B cell (primary cell): ENCODE results near the gene LRRC25. TPM values are rescaled to one million over a fixed set of nuclear protein-coding genes. Genes with fewer than 3 reads are reported as not detected.

Experiments used
- ATAC-seq: fragments of 200-7000 bp; cut with Tn5 transposase; one replicate; pipeline ENCODE4 v1.10.0; 2021; ENCODE audit warnings: low read depth, mild to moderate bottlenecking, moderate number of reproducible peaks, moderate library complexity
- CTCF ChIA-PET: fragments of 350-600 bp; sonication (Branson Sonifier 250); formaldehyde crosslinking; loops from one replicate; lab custom pipeline; 2021; ENCODE audit warnings: antibody characterized with exemption, inconsistent platforms; lab: Charles Lee
- POLR2A ChIA-PET: fragments of 350-600 bp; sonication (Branson Sonifier 250); formaldehyde crosslinking; loops from one replicate; lab custom pipeline; 2021; ENCODE audit warnings: antibody characterized with exemption; lab: Charles Lee
- DNase-seq: peaks from one replicate; pipeline ENCODE4 v3.0.0; 2013
- H2AFZ ChIP-seq: 2 replicates; pipeline ENCODE4 v1.6.1; 2012; ENCODE audit warnings: mild to moderate bottlenecking, low read depth, low read length; ENCODE audit not compliant: insufficient read depth, poor library complexity, severe bottlenecking
- H3K27ac ChIP-seq, 2 donors: 1 replicate in 1 of 2; 2 replicates in 1 of 2; pipeline ENCODE4 v1.5.1; 2012 to 2013; ENCODE audit warnings: low read length in 2 of 2, mild to moderate bottlenecking in 2 of 2, moderate library complexity in 1 of 2
- H3K27me3 ChIP-seq, 4 experiments: fragments of 200-600 bp in 1 of 4; sonication (generic) in 1 of 4; replicated peaks in 1 of 4; 1 replicate in 2 of 4; 2 replicates in 2 of 4; pipeline versions ENCODE4 v1.6.1 to v1.7.0; 2013 to 2016; ENCODE audit warnings: low read length in 3 of 4, mild to moderate bottlenecking in 2 of 4, mixed read lengths in 1 of 4, moderate library complexity in 1 of 4; ENCODE audit not compliant: insufficient read depth in 4 of 4, control insufficient read depth in 3 of 4; ENCODE audit errors: control extremely low read depth in 1 of 4
- H3K36me3 ChIP-seq, 2 experiments: replicated peaks in 1 of 2; 1 replicate in 1 of 2; 2 replicates in 1 of 2; pipeline versions ENCODE4 v1.6.1 to v1.7.1; 2013; ENCODE audit warnings: low read length in 1 of 2; ENCODE audit not compliant: insufficient read depth in 2 of 2, control insufficient read depth in 1 of 2; ENCODE audit errors: control extremely low read depth in 1 of 2, extremely low read depth in 1 of 2
- H3K4me1 ChIP-seq, 2 donors: fragments of 200-600 bp in 1 of 2; sonication (generic) in 1 of 2; 1 replicate in 1 of 2; 2 replicates in 1 of 2; pipeline versions ENCODE4 v1.5.1 to v1.6.1; 2013 to 2017; ENCODE audit warnings: low read length in 2 of 2; ENCODE audit not compliant: control insufficient read depth in 2 of 2, insufficient read depth in 2 of 2
- H3K4me2 ChIP-seq: replicated peaks from 2 replicates; pipeline ENCODE3; 2012; ENCODE audit warnings: mild to moderate bottlenecking, low read depth, low read length; ENCODE audit not compliant: poor library complexity, severe bottlenecking
- H3K4me3 ChIP-seq, 5 experiments: fragments of 200-600 bp in 1 of 5; sonication (generic) in 1 of 5; 1 replicate in 3 of 5; 2 replicates in 2 of 5; pipeline versions ENCODE4 v1.5.1 to v1.7.0; 2011 to 2016; ENCODE audit warnings: low read length in 4 of 5, mild to moderate bottlenecking in 4 of 5, low read depth in 2 of 5, control low read depth in 1 of 5, moderate library complexity in 1 of 5; ENCODE audit not compliant: insufficient read depth in 1 of 5; ENCODE audit errors: control extremely low read depth in 1 of 5, extremely low read depth in 1 of 5
- H3K79me2 ChIP-seq: fragments of 200-600 bp; sonication (generic); one replicate; pipeline ENCODE4 v1.6.0; 2016; ENCODE audit warnings: low read length; ENCODE audit not compliant: control insufficient read depth, insufficient read depth
- H3K9ac ChIP-seq: fragments of 200-600 bp; sonication (generic); 2 replicates; pipeline ENCODE4 v1.6.1; 2017; ENCODE audit warnings: mild to moderate bottlenecking, low read length, moderate library complexity
- H3K9me3 ChIP-seq, 3 donors: one replicate each; pipeline versions ENCODE4 v1.6.1 to v1.7.1; 2013; ENCODE audit warnings: low read length in 2 of 3; ENCODE audit not compliant: control insufficient read depth in 2 of 3, insufficient read depth in 1 of 3; ENCODE audit errors: control extremely low read depth in 1 of 3
- H4K20me1 ChIP-seq: 2 replicates; pipeline ENCODE4 v1.6.0; 2012; ENCODE audit warnings: mild to moderate bottlenecking, low read length; ENCODE audit not compliant: insufficient read depth, control insufficient read depth, poor library complexity, severe bottlenecking
- H3K27ac Mint-ChIP-seq: one replicate; pipeline ENCODE4 v1.8.0; 2021; ENCODE audit warnings: mixed read lengths
- H3K27me3 Mint-ChIP-seq: one replicate; pipeline ENCODE4 v1.8.0; 2021; ENCODE audit warnings: mixed read lengths
- H3K4me1 Mint-ChIP-seq: one replicate; pipeline ENCODE4 v1.8.0; 2021; ENCODE audit warnings: mixed read lengths
- H3K4me3 Mint-ChIP-seq: one replicate; pipeline ENCODE4 v1.8.0; 2021; ENCODE audit warnings: mixed read lengths
- H3K9me3 Mint-ChIP-seq: one replicate; pipeline ENCODE4 v1.8.0; 2022; ENCODE audit warnings: mixed read lengths; ENCODE audit not compliant: insufficient read depth
- EZH2 ChIP-seq: IDR thresholded peaks from 2 replicates; pipeline ENCODE4 v1.6.1; 2012; ENCODE audit warnings: borderline replicate concordance, low read depth, mild to moderate bottlenecking, moderate library complexity, low read length; ENCODE audit not compliant: insufficient read depth, poor library complexity, severe bottlenecking
- WGBS: methylation state at CpG from one replicate; pipeline ENCODE4 v1.1.5; 2013; ENCODE audit warnings: missing lambda C conversion rate; ENCODE audit not compliant: insufficient coverage; 5-methylcytosine and 5-hydroxymethylcytosine counted together
- intact Hi-C: fragments of 100-400 bp; cut with micrococcal nuclease; formaldehyde crosslinking; loops from one replicate; pipeline ENCODE4 v1.10.0; 2022
- polyA plus RNA-seq: library from polyadenylated mRNA; depleted of rRNA; stranded (reverse); fragments of >200 nt; gene quantifications from 2 replicates; pipeline ENCODE4 v1.2.3, GENCODE V29; 2012
- total RNA-seq, 2 donors: library from RNA; stranded (reverse); fragments of 120-200 nt in 1 of 2; gene quantifications; 1 replicate in 1 of 2; 2 replicates in 1 of 2; pipeline versions ENCODE4 v1.2.3 to v1.2.4, GENCODE V29; 2013 to 2022
- TF ChIP-seq, protein P1 (sequence below): fragments of 200-600 bp; IDR thresholded peaks from one replicate; pipeline ENCODE4 v1.8.0; 2022; ENCODE audit warnings: antibody characterized with exemption, mild to moderate bottlenecking

The LRRC25 gene
- total and polyA plus RNA-seq, 2 donors (not counting 1 experiment from before 2014, with no cell fraction given) = 2.4 to 5.7 TPM

DNA sequence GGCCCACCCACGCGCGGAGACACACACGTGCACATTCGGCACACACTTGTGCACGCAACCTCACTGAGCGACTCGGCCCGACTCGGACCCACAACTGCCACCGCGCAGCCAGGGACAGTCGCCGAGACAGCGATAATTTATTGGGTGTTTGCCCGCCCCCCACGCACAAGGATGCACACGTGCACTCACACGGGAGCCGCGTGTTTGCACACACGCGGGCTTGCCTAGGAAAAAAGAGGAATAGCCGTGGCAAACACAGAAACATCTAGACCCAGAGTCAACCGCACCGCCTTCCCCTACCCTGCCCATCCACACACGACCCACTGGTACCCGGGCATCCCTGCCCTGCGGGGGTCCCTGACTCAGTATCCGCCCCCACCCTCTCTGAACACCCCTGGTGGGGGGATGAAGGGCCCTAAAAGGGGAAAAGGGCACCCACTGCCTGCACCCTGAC lies 20.6 kb upstream of the LRRC25 start:
- Histone ChIP-seq H3K79me2 (peaks cover 19% of the 10 kb centered on the region), H3K9ac (peak overlapping the region; percentile 39), H4K20me1 (peaks cover 43% of the 10 kb centered on the region), H3K4me3 (peak overlapping the region in 2 of 5 experiments; percentile 32 to 67), H3K9me3 (peaks cover 0 to 28% (median 0%) of the 10 kb centered on the region in 3 donors), H3K27me3 (peaks cover 0 to 54% (median 32%) of the 10 kb centered on the region in 4 experiments), H3K27ac (no peak overlapping the region), H2AFZ (no peak overlapping the region), H3K36me3 (no peaks in the 10 kb centered on the region), H3K4me2 (peak overlapping the region; percentile 97), H3K4me1 (peaks cover 70 to 75% of the 10 kb centered on the region in 2 donors)
- Mint-ChIP-seq H3K9me3 (no peaks in the 10 kb centered on the region), H3K27ac (no peak overlapping the region), H3K4me1 (peaks cover 65% of the 10 kb centered on the region), H3K4me3 (peak overlapping the region; percentile 85), H3K27me3 (peaks cover 35% of the 10 kb centered on the region)
- CTCF ChIA-PET = interaction anchor here (1.0 to 9.3 kb wide), 8 partner anchors 8 to 138 kb away, joined by 3 to 196 read pairs (median 8); partner anchors contain the start of genes GDF15 and LSM4
- ATAC-seq (no peak), DNase-seq (peak; percentile 56)
- TF ChIP-seq, protein P1, sequence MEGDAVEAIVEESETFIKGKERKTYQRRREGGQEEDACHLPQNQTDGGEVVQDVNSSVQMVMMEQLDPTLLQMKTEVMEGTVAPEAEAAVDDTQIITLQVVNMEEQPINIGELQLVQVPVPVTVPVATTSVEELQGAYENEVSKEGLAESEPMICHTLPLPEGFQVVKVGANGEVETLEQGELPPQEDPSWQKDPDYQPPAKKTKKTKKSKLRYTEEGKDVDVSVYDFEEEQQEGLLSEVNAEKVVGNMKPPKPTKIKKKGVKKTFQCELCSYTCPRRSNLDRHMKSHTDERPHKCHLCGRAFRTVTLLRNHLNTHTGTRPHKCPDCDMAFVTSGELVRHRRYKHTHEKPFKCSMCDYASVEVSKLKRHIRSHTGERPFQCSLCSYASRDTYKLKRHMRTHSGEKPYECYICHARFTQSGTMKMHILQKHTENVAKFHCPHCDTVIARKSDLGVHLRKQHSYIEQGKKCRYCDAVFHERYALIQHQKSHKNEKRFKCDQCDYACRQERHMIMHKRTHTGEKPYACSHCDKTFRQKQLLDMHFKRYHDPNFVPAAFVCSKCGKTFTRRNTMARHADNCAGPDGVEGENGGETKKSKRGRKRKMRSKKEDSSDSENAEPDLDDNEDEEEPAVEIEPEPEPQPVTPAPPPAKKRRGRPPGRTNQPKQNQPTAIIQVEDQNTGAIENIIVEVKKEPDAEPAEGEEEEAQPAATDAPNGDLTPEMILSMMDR = no peak
- TF ChIP-seq EZH2 = no peak
- POLR2A ChIA-PET = interaction anchor here (0.5 to 1.1 kb wide), 3 partner anchors 11 to 1326 kb away, joined by 3 to 7 read pairs (median 6); partner anchors contain the start of gene LRRC25
- WGBS = 7% methylated on average over 24 of the region's 30 CpGs
- intact Hi-C loops = no loop called here
